SK-N-SH (cell line): ENCODE data around the gene ISLR2. TPM values are rescaled to one million over a fixed set of nuclear protein-coding genes. Genes with fewer than 3 reads are reported as not detected.

ENCODE experiments used
- CTCF ChIA-PET: fragments of 300-600, 350-600 bp; formaldehyde crosslinking; extraction: SDS; loops from one replicate; lab custom pipeline; 2021; lab: Yijun Ruan, JAX
- POLR2A ChIA-PET: fragments of 350-600 bp; sonication (Branson Sonifier 250); formaldehyde crosslinking; extraction: SDS; loops from one replicate; lab custom pipeline; 2020; ENCODE audit warnings: antibody characterized with exemption, inconsistent platforms; lab: Yijun Ruan, JAX
- DNase-seq: peaks from one replicate; pipeline ENCODE4 v3.0.0; 2012
- H2AFZ ChIP-seq: fragments of 200-600 bp; sonication (generic); 2 replicates; pipeline ENCODE4 v1.8.1; 2016; ENCODE audit warnings: antibody characterized with exemption, mild to moderate bottlenecking, low read depth
- H3F3A ChIP-seq: fragments of 200-600 bp; sonication (generic); replicated peaks from 2 replicates; pipeline ENCODE3; 2016; ENCODE audit warnings: antibody characterized with exemption, mild to moderate bottlenecking; ENCODE audit not compliant: insufficient read depth
- H3K27ac ChIP-seq, 2 experiments: fragments of 200-500 bp in 1 of 2; fragments of 200-600 bp in 1 of 2; sonication (Bioruptor generic) in 1 of 2; sonication (generic), shearing (Covaris generic) in 1 of 2; 2 replicates each; pipeline versions ENCODE4 v1.5.1 to v1.6.1; 2014 to 2016; ENCODE audit warnings: low read depth in 2 of 2, inconsistent platforms in 1 of 2, low read length in 1 of 2, mild to moderate bottlenecking in 1 of 2, mixed read lengths in 1 of 2
- H3K27me3 ChIP-seq: fragments of 200-600 bp; sonication (generic), shearing (Covaris generic); 2 replicates; pipeline ENCODE4 v1.6.1; 2016; ENCODE audit warnings: mixed run types; ENCODE audit not compliant: insufficient read depth
- H3K36me3 ChIP-seq, 2 experiments: fragments of 200-500 bp in 1 of 2; fragments of 200-600 bp in 1 of 2; sonication (Bioruptor generic) in 1 of 2; sonication (generic) in 1 of 2; replicated peaks in 1 of 2; 2 replicates each; pipeline versions ENCODE3 to v1.5.1; 2014 to 2016; ENCODE audit warnings: low read length in 1 of 2, mild to moderate bottlenecking in 1 of 2; ENCODE audit not compliant: insufficient read depth in 2 of 2, control insufficient read depth in 1 of 2
- H3K4me1 ChIP-seq, 2 experiments: fragments of 200-500 bp in 1 of 2; fragments of 200-600 bp in 1 of 2; sonication (Bioruptor generic) in 1 of 2; sonication (generic), shearing (Covaris generic) in 1 of 2; 2 replicates each; pipeline versions ENCODE4 v1.5.1 to v1.6.1; 2014 to 2016; ENCODE audit warnings: low read depth in 1 of 2, low read length in 1 of 2, mixed run types in 1 of 2; ENCODE audit not compliant: insufficient read depth in 2 of 2, control insufficient read depth in 1 of 2
- H3K4me2 ChIP-seq: fragments of 200-600 bp; sonication (generic), shearing (Covaris generic); 2 replicates; pipeline ENCODE4 v1.6.1; 2017; ENCODE audit warnings: mixed run types
- H3K4me3 ChIP-seq, 2 experiments: fragments of 200-500 bp in 1 of 2; fragments of 200-600 bp in 1 of 2; sonication (Bioruptor generic) in 1 of 2; sonication (generic), shearing (Covaris generic) in 1 of 2; 2 replicates each; pipeline versions ENCODE4 v1.5.1 to v1.8.1; 2014 to 2016; ENCODE audit warnings: low read depth in 2 of 2, inconsistent platforms in 1 of 2, low read length in 1 of 2, mild to moderate bottlenecking in 1 of 2, mixed read lengths in 1 of 2, moderate library complexity in 1 of 2
- H3K79me2 ChIP-seq: fragments of 200-600 bp; sonication (generic); 2 replicates; pipeline ENCODE4 v1.8.1; 2017; ENCODE audit warnings: mild to moderate bottlenecking; ENCODE audit not compliant: insufficient read depth
- H3K9ac ChIP-seq: fragments of 200-600 bp; sonication (generic); 2 replicates; pipeline ENCODE4 v1.6.1; 2017; ENCODE audit warnings: mixed run types
- H3K9me2 ChIP-seq: fragments of 200-600 bp; sonication (generic); 2 replicates; pipeline ENCODE4 v1.6.1; 2017; ENCODE audit warnings: mixed run types
- H3K9me3 ChIP-seq: fragments of 200-600 bp; sonication (generic); 2 replicates; pipeline ENCODE4 v1.6.1; 2017; ENCODE audit warnings: mixed run types, mild to moderate bottlenecking, moderate library complexity
- H4K20me1 ChIP-seq: fragments of 200-600 bp; sonication (generic); 2 replicates; pipeline ENCODE4 v1.6.1; 2017; ENCODE audit warnings: mild to moderate bottlenecking, mixed run types; ENCODE audit not compliant: insufficient read depth
- CHD2 ChIP-seq: fragments of 150-350 bp; IDR thresholded peaks from 2 replicates; pipeline ENCODE4 v1.6.1; 2018; ENCODE audit warnings: low read length; ENCODE audit not compliant: partially characterized antibody
- CTCF ChIP-seq: fragments of 200-600 bp; sonication (generic); IDR thresholded peaks from 2 replicates; pipeline ENCODE4 v1.6.1; 2017; ENCODE audit warnings: antibody characterized with exemption, mild to moderate bottlenecking, moderate library complexity
- ELF1 ChIP-seq: IDR thresholded peaks from 2 replicates; pipeline ENCODE4 v1.4.0; 2012
- EP300 ChIP-seq, 2 experiments: IDR thresholded peaks; 2 replicates each; pipeline versions ENCODE4 v1.4.0 to v1.6.1; 2012; ENCODE audit warnings: borderline replicate concordance in 1 of 2, low read depth in 1 of 2, low read length in 1 of 2
- EZH2phosphoT487 ChIP-seq: fragments of 200-600 bp; sonication (generic); IDR thresholded peaks from 2 replicates; pipeline ENCODE4 v1.6.1; 2017; ENCODE audit warnings: low read depth, mixed run types, mild to moderate bottlenecking, antibody characterized with exemption, moderate library complexity, borderline replicate concordance
- FOXJ3 ChIP-seq: sonication (generic); formaldehyde crosslinking; IDR thresholded peaks from 2 replicates; pipeline ENCODE4 v1.5.1; 2020; ENCODE audit warnings: mild to moderate bottlenecking, missing genetic modification reagents
- IRF3 ChIP-seq: fragments of 150-350 bp; IDR thresholded peaks from 2 replicates; pipeline ENCODE4 v1.6.1; 2016; ENCODE audit warnings: mild to moderate bottlenecking, low read depth, low read length
- JUND ChIP-seq: IDR thresholded peaks from 2 replicates; pipeline ENCODE4 v1.4.0; 2012
- MAX ChIP-seq: IDR thresholded peaks from 2 replicates; pipeline ENCODE4 v1.4.0; 2012; ENCODE audit warnings: low read depth
- MEF2A ChIP-seq: IDR thresholded peaks from 2 replicates; pipeline ENCODE4 v1.4.0; 2012; ENCODE audit warnings: low read depth, borderline replicate concordance
- MXI1 ChIP-seq: IDR thresholded peaks from 2 replicates; pipeline ENCODE4 v1.6.1; 2012; ENCODE audit warnings: mild to moderate bottlenecking, low read depth, low read length, improper control_type of control experiment
- NFIC ChIP-seq: IDR thresholded peaks from 2 replicates; pipeline ENCODE4 v1.4.0; 2012; ENCODE audit warnings: borderline replicate concordance
- NRF1 ChIP-seq: IDR thresholded peaks from 2 replicates; pipeline ENCODE4 v1.6.1; 2012; ENCODE audit warnings: low read depth, mild to moderate bottlenecking, low read length
- PBX3 ChIP-seq: IDR thresholded peaks from 2 replicates; pipeline ENCODE4; 2012
- POLR2AphosphoS5 ChIP-seq: IDR thresholded peaks from 2 replicates; pipeline ENCODE4 v1.6.1; 2012; ENCODE audit warnings: low read depth, low read length
- RAD21 ChIP-seq: IDR thresholded peaks from 2 replicates; pipeline ENCODE4 v1.6.1; 2012; ENCODE audit warnings: mild to moderate bottlenecking, low read length
- RFX5 ChIP-seq: IDR thresholded peaks from 2 replicates; pipeline ENCODE4 v1.6.1; 2012; ENCODE audit warnings: mild to moderate bottlenecking, improper control_type of control experiment, low read length
- RXRA ChIP-seq: IDR thresholded peaks from 2 replicates; pipeline ENCODE4 v1.4.0; 2012; ENCODE audit warnings: low read depth, mild to moderate bottlenecking, borderline replicate concordance
- SMC3 ChIP-seq: IDR thresholded peaks from 2 replicates; pipeline ENCODE4 v1.6.1; 2012; ENCODE audit warnings: low read depth, low read length, improper control_type of control experiment
- TCF12 ChIP-seq: IDR thresholded peaks from 2 replicates; pipeline ENCODE4 v1.4.0; 2012
- TEAD4 ChIP-seq: IDR thresholded peaks from 2 replicates; pipeline ENCODE4 v1.4.0; 2012; ENCODE audit warnings: mild to moderate bottlenecking, borderline replicate concordance; ENCODE audit not compliant: insufficient read depth
- USF1 ChIP-seq: IDR thresholded peaks from 2 replicates; pipeline ENCODE4 v1.4.0; 2012; ENCODE audit warnings: low read depth, borderline replicate concordance
- USF2 ChIP-seq: fragments of 150-350 bp; IDR thresholded peaks from 2 replicates; pipeline ENCODE4 v1.6.1; 2017; ENCODE audit warnings: antibody characterized with exemption, low read length, low read depth, borderline replicate concordance
- YY1 ChIP-seq: IDR thresholded peaks from 2 replicates; pipeline ENCODE4 v1.4.0; 2012; ENCODE audit warnings: low read depth, mild to moderate bottlenecking
- WGBS: methylation state at CpG from one replicate; pipeline ENCODE4 v1.1.6; 2017; ENCODE audit warnings: low lambda C conversion rate; 5-methylcytosine and 5-hydroxymethylcytosine counted together
- polyA plus RNA-seq, 3 experiments: library from polyadenylated mRNA; depleted of rRNA; stranded (reverse); fragments of >200 nt; gene quantifications; 2 replicates each; pipeline ENCODE4 v1.2.3, GENCODE V29; 2012

Gene ISLR2
- polyA plus RNA-seq, 1 of the 3 experiments (the other 2 are of a cell fraction), result 0.56 TPM

GRCh38 chr15:74127255-74127953 is 3.0 kb upstream of the ISLR2 start:
- no peaks in the 10 kb centered on the region for H3F3A ChIP-seq
- H3K27me3 ChIP-seq, result peaks cover 32% of the 10 kb centered on the region
- H2AFZ ChIP-seq, result 0 out of 2 replicates have a peak overlapping the region, but pooled peaks have one; percentile 72
- H3K4me1 ChIP-seq, result peaks cover 0 to 31% of the 10 kb centered on the region in 2 experiments; a peak in 1 of 4 replicates
- no peaks in the 10 kb centered on the region for H3K9me2 ChIP-seq
- no peaks in the 10 kb centered on the region for H3K79me2 ChIP-seq
- H3K9ac ChIP-seq, result peak overlapping the region; percentile 41; the same call in 1 of the 2 replicates
- H3K9me3 ChIP-seq, result no peaks in the 10 kb centered on the region
- ChIA-PET CTCF (interaction anchor here (0.6 to 6.5 kb wide), 42 partner anchors 11 to 246 kb away, joined by 3 to 110 read pairs (median 6); partner anchors contain the start of gene STRA6), POLR2A (interaction anchor here (0.8 to 3.4 kb wide), 5 partner anchors 75 to 195 kb away, joined by 3 to 17 read pairs (median 3); partner anchors contain the start of gene STRA6)
- WGBS, result 50% methylated on average over 14 of the region's 44 CpGs
- H4K20me1 ChIP-seq, result no peaks in the 10 kb centered on the region
- peak overlapping the region; percentile 92 for H3K4me2 ChIP-seq
- H3K36me3 ChIP-seq, result no peaks in the 10 kb centered on the region
- H3K4me3 ChIP-seq, result peak overlapping the region; percentile 42 to 59
- peak; percentile 94 for DNase-seq
- H3K27ac ChIP-seq, result peak overlapping the region in 1 of 2 experiments; percentile 65; a peak in 1 of 4 replicates
- TF ChIP-seq NFIC (peak; percentile 28; the same call in 1 of the 2 replicates), MXI1 (peak; percentile 28; the same call in 1 of the 2 replicates), TEAD4 (no peak), CHD2 (peak; percentile 40), JUND (no peak), CTCF (peak; percentile 80), RXRA (no peak), TCF12 (no peak), EP300 (IDR thresholded peaks at IDR 0.05; ENCODE audit: borderline replicate concordance in 1 of 2, low read depth in 1 of 2, low read length in 1 of 2) (no peak), FOXJ3 (CRISPR knock-in tag) (0 out of 2 replicates have a peak, but pooled peaks have one; percentile 22), EZH2phosphoT487 (no peak), RFX5 (no peak), IRF3 (no peak), PBX3 (no peak), ELF1 (no peak), MAX (peak; percentile 22; the same call in 1 of the 2 replicates), MEF2A (no peak), USF2 (no peak), USF1 (no peak), RAD21 (peak; percentile 97), YY1 (no peak), POLR2AphosphoS5 (no peak), SMC3 (peak; percentile 99), NRF1 (no peak)
